Dendritic cell treated with granulocyte-macrophage colony-stimulating factor and Interleukin-4, amounts not matched to agents 40 ng/mL and 50 ng/mL, for 4 days (primary cell): ENCODE data around the gene IGF2BP2.
"Not testable (repeated sequence)": the region's sequence is repeated elsewhere in the genome, so short reads cannot be mapped to it uniquely, and the experiment has no call there.

Experiments
- H3K27ac Mint-ChIP-seq: one replicate; pipeline ENCODE4 v1.8.0; 2022; ENCODE audit warnings: mild to moderate bottlenecking, mixed read lengths
- H3K27me3 Mint-ChIP-seq: one replicate; pipeline ENCODE4 v1.8.0; 2022; ENCODE audit warnings: mild to moderate bottlenecking, mixed read lengths
- H3K36me3 Mint-ChIP-seq: one replicate; pipeline ENCODE4 v1.8.0; 2022; ENCODE audit warnings: low read depth, mixed read lengths
- H3K4me1 Mint-ChIP-seq: one replicate; pipeline ENCODE4 v1.8.0; 2022; ENCODE audit warnings: low read depth, mixed read lengths
- H3K4me3 Mint-ChIP-seq: one replicate; pipeline ENCODE4 v1.8.0; 2022; ENCODE audit warnings: mild to moderate bottlenecking, moderate library complexity, mixed read lengths
- H3K9me3 Mint-ChIP-seq: one replicate; pipeline ENCODE4 v1.8.0; 2022; ENCODE audit warnings: mixed read lengths
- intact Hi-C: fragments of 100-400 bp; cut with micrococcal nuclease; formaldehyde crosslinking; loops from one replicate; pipeline ENCODE4 v1.15.0; 2022

IGF2BP2 gene

GRCh38 chr3:185807445-185808068 is 17.3 kb downstream of the IGF2BP2 start:
- H3K9me3 Mint-ChIP-seq = no peaks in the 10 kb centered on the region
- peaks cover 12% of the 10 kb centered on the region for H3K4me1 Mint-ChIP-seq
- H3K36me3 Mint-ChIP-seq = no peaks in the 10 kb centered on the region
- intact Hi-C loops = no loop called here
- H3K4me3 Mint-ChIP-seq = no peak overlapping the region
- no peak overlapping the region for H3K27ac Mint-ChIP-seq
- no peaks in the 10 kb centered on the region for H3K27me3 Mint-ChIP-seq

GRCh38 chr3:185798831-185799110 is 26.1 kb downstream of the IGF2BP2 start:
- peaks cover 45% of the 10 kb centered on the region for H3K4me1 Mint-ChIP-seq
- H3K4me3 Mint-ChIP-seq, intact Hi-C loops, H3K27me3 Mint-ChIP-seq, H3K27ac Mint-ChIP-seq, H3K9me3 Mint-ChIP-seq, H3K36me3 Mint-ChIP-seq: not testable (repeated sequence)

- Mint-ChIP-seq H3K4me3 (no peak overlapping the region), H3K9me3 (no peaks in the 10 kb centered on the region), H3K27ac (no peak overlapping the region), H3K4me1 (peaks cover 45% of the 10 kb centered on the region), H3K36me3 (no peaks in the 10 kb centered on the region), H3K27me3 (no peaks in the 10 kb centered on the region)
- intact Hi-C loops = no loop called here
Observed at GRCh38 chr3:185797993-185798830, 26.6 kb downstream of the IGF2BP2 start.

GRCh38 chr3:185797108-185797881 is 27.5 kb downstream of the IGF2BP2 start:
- peaks cover 45% of the 10 kb centered on the region for H3K4me1 Mint-ChIP-seq
- intact Hi-C loops = no loop called here
- H3K9me3 Mint-ChIP-seq = no peaks in the 10 kb centered on the region
- H3K4me3 Mint-ChIP-seq = no peak overlapping the region
- no peak overlapping the region for H3K27ac Mint-ChIP-seq
- no peaks in the 10 kb centered on the region for H3K27me3 Mint-ChIP-seq
- H3K36me3 Mint-ChIP-seq = no peaks in the 10 kb centered on the region

- no peak overlapping the region for H3K27ac Mint-ChIP-seq
- intact Hi-C loops = no loop called here
- no peak overlapping the region for H3K4me3 Mint-ChIP-seq
Observed at GRCh38 chr3:185796431-185797107, 28.3 kb downstream of the IGF2BP2 start.

GRCh38 chr3:185793381-185793780 is 31.5 kb downstream of the IGF2BP2 start:
- Mint-ChIP-seq H3K9me3 (no peaks in the 10 kb centered on the region), H3K36me3 (no peaks in the 10 kb centered on the region), H3K4me1 (peaks cover 23% of the 10 kb centered on the region), H3K27ac (no peak overlapping the region), H3K27me3 (no peaks in the 10 kb centered on the region), H3K4me3 (no peak overlapping the region)
- intact Hi-C loops = no loop called here

More at GRCh38 chr3:185796431-185797107, 28.3 kb downstream of the IGF2BP2 start:
- Mint-ChIP-seq H3K4me1 (peaks cover 45% of the 10 kb centered on the region), H3K9me3 (no peaks in the 10 kb centered on the region), H3K27me3 (no peaks in the 10 kb centered on the region), H3K36me3 (no peaks in the 10 kb centered on the region)

GRCh38 chr3:185792955-185793354 is 31.9 kb downstream of the IGF2BP2 start:
- H3K9me3 Mint-ChIP-seq = no peaks in the 10 kb centered on the region
- no peaks in the 10 kb centered on the region for H3K27me3 Mint-ChIP-seq
- no peak overlapping the region for H3K27ac Mint-ChIP-seq
- no peaks in the 10 kb centered on the region for H3K36me3 Mint-ChIP-seq
- H3K4me1 Mint-ChIP-seq = peaks cover 23% of the 10 kb centered on the region
- intact Hi-C loops = no loop called here
- H3K4me3 Mint-ChIP-seq = no peak overlapping the region

GRCh38 chr3:185789891-185790830 is 34.7 kb downstream of the IGF2BP2 start:
- no peak overlapping the region for H3K27ac Mint-ChIP-seq
- peaks cover 8% of the 10 kb centered on the region for H3K4me1 Mint-ChIP-seq
- intact Hi-C loops = no loop called here
- H3K9me3 Mint-ChIP-seq = no peaks in the 10 kb centered on the region
- H3K27me3 Mint-ChIP-seq = no peaks in the 10 kb centered on the region
- no peaks in the 10 kb centered on the region for H3K36me3 Mint-ChIP-seq
- no peak overlapping the region for H3K4me3 Mint-ChIP-seq

GRCh38 chr3:185789134-185789533 is 35.7 kb downstream of the IGF2BP2 start:
- Mint-ChIP-seq H3K27ac (no peak overlapping the region), H3K9me3 (no peaks in the 10 kb centered on the region), H3K36me3 (no peaks in the 10 kb centered on the region), H3K4me1 (no peaks in the 10 kb centered on the region), H3K4me3 (no peak overlapping the region), H3K27me3 (no peaks in the 10 kb centered on the region)
- intact Hi-C loops = no loop called here

GRCh38 chr3:185788292-185788691 is 36.5 kb downstream of the IGF2BP2 start:
- Mint-ChIP-seq H3K9me3 (no peaks in the 10 kb centered on the region), H3K4me1 (no peaks in the 10 kb centered on the region), H3K27me3 (no peaks in the 10 kb centered on the region), H3K27ac (no peak overlapping the region), H3K36me3 (no peaks in the 10 kb centered on the region), H3K4me3 (no peak overlapping the region)
- intact Hi-C loops = no loop called here

- no peaks in the 10 kb centered on the region for H3K36me3 Mint-ChIP-seq
- H3K27ac Mint-ChIP-seq = no peak overlapping the region
- no peak overlapping the region for H3K4me3 Mint-ChIP-seq
- intact Hi-C loops = no loop called here
- no peaks in the 10 kb centered on the region for H3K9me3 Mint-ChIP-seq
- H3K4me1 Mint-ChIP-seq = no peaks in the 10 kb centered on the region
- H3K27me3 Mint-ChIP-seq = no peaks in the 10 kb centered on the region
Observed at GRCh38 chr3:185786956-185787877, 37.6 kb downstream of the IGF2BP2 start.

- intact Hi-C loops, H3K4me1 Mint-ChIP-seq, H3K9me3 Mint-ChIP-seq, H3K4me3 Mint-ChIP-seq, H3K27me3 Mint-ChIP-seq, H3K27ac Mint-ChIP-seq, H3K36me3 Mint-ChIP-seq: not testable (repeated sequence)
Observed at GRCh38 chr3:185786258-185786657, 38.6 kb downstream of the IGF2BP2 start.
